Inflammatory macrophage treated with lipopolysaccharide for 4 hours (primary cell): ENCODE results near the gene BEST1.
"Not testable (repeated sequence)": the region's sequence is repeated elsewhere in the genome, so short reads cannot be mapped to it uniquely, and the experiment has no call there.

Experiments
- DNase-seq: peaks from one replicate; pipeline ENCODE4 v3.0.0-alpha.2; 2020

Gene BEST1

GRCh38 chr11:61949169-61950034 lies 749 bp upstream of the BEST1 start:
- DNase-seq, result peak; percentile 87

GRCh38 chr11:61951484-61952135 lies 1.5 kb downstream of the BEST1 start:
- no peak for DNase-seq

- DNase-seq, result no peak
These were observed 2.7 kb downstream of the BEST1 start for GRCh38 chr11:61952882-61953281.

- not testable (repeated sequence) for DNase-seq
These were observed 3.5 kb downstream of the BEST1 start for GRCh38 chr11:61953632-61954031.

GRCh38 chr11:61954106-61954850 lies 4.1 kb downstream of the BEST1 start:
- peak; percentile 29 for DNase-seq

- DNase-seq, result peak; percentile 95
These were observed 4.8 kb downstream of the BEST1 start for GRCh38 chr11:61954851-61955421.

GRCh38 chr11:61955422-61956135 lies 5.4 kb downstream of the BEST1 start:
- DNase-seq, result peak; percentile 34

GRCh38 chr11:61956191-61957020 lies 6.3 kb downstream of the BEST1 start:
- no peak for DNase-seq

- DNase-seq, result no peak
These were observed 7.0 kb downstream of the BEST1 start for GRCh38 chr11:61957021-61957770.

GRCh38 chr11:61958590-61958989 lies 8.4 kb downstream of the BEST1 start:
- no peak for DNase-seq

GRCh38 chr11:61959114-61959513 lies 9.0 kb downstream of the BEST1 start:
- no peak for DNase-seq

GRCh38 chr11:61959678-61960077 lies 9.5 kb downstream of the BEST1 start:
- no peak for DNase-seq

- no peak for DNase-seq
These were observed 10.4 kb downstream of the BEST1 start for GRCh38 chr11:61960532-61960931.

- no peak for DNase-seq
These were observed 11.5 kb downstream of the BEST1 start for GRCh38 chr11:61961570-61962212.

GRCh38 chr11:61962213-61963015 lies 12.3 kb downstream of the BEST1 start:
- DNase-seq, result peak; percentile 68

GRCh38 chr11:61963016-61963281 lies 12.8 kb downstream of the BEST1 start:
- no peak for DNase-seq

GRCh38 chr11:61963282-61964057 lies 13.3 kb downstream of the BEST1 start:
- DNase-seq, result peak; percentile 94

GRCh38 chr11:61964058-61964665 lies 14.0 kb downstream of the BEST1 start:
- no peak for DNase-seq
